Activated CD8-positive, alpha-beta memory T cell treated with anti-CD3 and anti-CD28 coated beads for 4 hours (primary cell): Measurements from ENCODE around the gene MREG.
A peak's percentile ranks its signal among the peaks of the same experiment; 100 is the strongest.

ENCODE experiments used
- DNase-seq, 2 donors: peaks; one replicate each; pipeline ENCODE4 v3.0.0-alpha.2; 2020; ENCODE audit warnings: low read depth in 2 of 2

MREG gene, protein sequence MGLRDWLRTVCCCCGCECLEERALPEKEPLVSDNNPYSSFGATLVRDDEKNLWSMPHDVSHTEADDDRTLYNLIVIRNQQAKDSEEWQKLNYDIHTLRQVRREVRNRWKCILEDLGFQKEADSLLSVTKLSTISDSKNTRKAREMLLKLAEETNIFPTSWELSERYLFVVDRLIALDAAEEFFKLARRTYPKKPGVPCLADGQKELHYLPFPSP

DNA sequence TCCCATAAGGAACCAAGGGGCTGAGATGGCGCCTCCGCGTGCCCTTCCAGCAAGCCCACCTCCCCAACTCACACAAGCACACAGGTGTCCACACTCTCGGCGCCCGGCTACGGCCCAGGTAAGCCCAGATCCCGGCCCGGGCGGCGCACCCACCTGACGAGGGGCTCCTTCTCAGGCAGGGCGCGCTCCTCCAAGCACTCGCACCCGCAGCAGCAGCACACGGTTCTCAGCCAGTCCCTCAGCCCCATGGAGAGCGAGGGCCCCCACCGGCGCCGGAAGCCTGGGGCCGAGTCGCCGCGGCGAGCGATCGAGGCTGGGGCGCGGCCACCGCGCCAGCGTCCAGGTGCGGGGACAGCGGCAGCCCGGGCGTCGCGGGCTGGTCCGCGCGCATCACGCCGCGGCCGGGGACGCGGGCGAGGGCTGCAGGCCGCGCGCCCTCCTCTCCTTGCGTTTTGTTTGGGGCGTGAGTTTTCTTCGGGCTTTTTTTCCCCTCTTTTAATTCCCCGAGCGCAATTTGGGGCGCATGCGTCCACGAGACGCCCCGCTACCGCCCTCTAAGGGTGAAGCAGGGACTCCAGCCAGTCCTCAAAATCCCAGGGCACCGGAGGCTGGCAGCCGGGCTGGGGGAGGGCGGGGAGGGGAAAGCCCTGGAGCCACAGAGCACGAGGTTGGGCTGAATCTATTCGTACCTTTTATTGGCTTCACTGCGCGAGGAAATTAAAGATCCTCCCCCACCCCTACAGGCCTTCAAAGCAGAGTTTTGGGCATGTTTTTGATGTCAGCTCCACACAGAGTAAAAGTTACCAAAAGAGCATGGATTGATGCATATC lies at the start of gene MREG:
TSS of gene MREG (minus strand) at position 472 of the 830 bp plus-strand sequence. CDS start at position 248, 224 bp downstream.
- peak; percentile 66 to 72 for DNase-seq

DNA sequence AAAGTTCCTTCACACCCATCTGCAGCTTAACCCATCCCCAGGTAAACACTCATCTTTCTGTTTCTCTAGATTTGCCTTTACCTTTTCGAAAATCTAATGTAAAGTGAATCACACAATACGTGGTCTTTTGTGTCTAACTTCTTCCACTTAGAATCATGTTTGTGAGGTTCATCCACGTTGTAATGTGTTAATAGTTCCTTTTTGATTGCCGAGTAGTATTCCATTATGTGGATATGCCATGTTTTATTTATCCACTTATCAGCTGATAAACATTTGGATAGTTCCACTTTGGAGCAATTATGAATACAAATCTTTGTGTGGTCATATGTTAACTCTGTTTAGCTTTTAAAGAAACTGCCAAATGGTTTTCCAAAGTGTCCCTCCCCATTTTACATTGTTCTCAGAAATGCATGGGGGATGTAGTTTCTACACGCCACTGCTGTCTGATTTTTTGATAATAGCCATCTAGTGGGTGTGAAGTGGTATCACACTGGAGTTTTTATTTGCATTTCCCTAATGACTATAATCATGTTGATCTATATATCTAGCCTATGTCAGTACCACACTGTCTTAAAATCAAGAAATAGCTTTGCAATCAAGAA lies 46.0 kb upstream of the MREG start:
- DNase-seq: no peak

DNA sequence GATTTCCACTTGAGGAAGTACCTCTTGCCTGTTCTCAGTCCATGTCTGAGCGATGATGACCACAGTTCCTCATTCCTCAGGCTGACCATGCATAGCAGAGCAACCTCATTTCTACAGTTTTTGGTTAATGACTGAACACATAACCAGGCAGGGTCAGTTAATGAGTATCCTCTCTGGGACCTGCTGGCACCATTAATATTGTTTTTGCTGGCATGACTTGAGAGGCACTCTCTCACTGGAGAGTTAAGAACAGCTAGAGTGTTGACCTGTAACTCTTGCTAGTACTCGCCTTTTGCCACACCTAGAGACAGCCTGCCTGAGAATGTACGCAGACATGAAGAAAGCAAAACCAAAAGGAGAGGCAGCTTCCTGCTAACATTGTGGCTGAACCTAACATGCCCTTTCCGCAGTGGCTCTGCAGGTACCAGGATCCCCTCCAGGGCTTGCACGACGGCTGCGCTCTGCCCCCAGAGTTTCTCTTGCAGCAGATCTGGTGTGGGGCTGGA lies 44.4 kb upstream of the MREG start:
- peak; percentile 6 to 15 for DNase-seq

DNA sequence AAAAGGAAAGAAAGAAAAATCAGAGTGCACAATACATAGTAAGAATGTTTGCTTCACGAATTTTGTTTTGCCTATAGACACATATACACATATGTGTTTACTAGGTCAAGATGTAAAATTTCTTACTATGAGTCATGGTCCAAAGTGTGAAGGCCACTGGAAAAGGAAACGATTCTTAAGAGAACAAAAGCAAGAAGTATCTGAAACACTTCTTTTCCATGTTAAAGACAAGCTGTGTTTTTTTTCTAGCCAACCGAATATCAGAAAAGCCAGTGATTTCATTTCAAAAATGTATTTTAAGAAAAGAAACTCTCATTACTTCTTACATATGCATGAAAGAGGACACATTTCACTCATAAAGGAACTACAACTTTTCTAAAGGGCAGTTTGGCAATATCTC lies 43.4 kb upstream of the MREG start:
- no peak for DNase-seq

DNA sequence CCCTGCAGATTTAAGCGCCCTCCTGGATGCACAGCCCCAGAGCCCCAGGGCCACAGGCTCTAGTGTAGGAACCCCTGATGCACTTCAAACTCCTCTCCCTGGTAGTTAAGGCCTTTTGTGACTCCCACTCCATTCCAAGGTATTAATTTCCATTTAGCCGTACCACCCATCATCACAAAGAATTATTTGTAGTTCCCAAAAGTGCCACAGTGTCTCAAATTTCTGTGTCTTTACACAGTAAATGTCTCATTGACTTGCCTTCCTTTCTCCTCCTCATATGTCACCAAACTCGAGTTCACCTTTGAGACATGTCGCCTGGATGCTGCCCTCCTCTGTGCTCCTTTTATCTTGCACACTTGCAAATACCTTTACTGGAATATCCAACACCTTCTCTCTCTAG lies 42.3 kb upstream of the MREG start:
- no peak for DNase-seq

DNA sequence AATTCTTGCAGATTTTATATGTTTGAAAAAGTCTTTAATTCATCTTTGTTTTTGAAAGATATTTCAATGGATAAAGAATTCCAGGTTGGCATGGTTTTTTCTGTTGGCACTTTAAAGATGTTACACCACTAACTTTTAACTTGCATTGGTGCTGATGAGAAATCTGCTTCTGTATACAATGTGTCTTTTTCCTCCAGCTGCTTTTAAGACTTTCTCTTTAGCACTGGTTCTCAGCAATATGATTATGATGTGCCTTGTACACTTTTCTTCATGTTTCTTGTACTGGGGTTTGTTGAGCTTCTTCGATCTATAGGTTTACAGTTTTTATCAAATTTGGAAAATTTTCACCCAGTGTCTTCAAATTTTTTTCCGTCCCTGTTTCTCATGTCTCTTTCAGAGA lies 39.1 kb upstream of the MREG start:
- DNase-seq: no peak

DNA sequence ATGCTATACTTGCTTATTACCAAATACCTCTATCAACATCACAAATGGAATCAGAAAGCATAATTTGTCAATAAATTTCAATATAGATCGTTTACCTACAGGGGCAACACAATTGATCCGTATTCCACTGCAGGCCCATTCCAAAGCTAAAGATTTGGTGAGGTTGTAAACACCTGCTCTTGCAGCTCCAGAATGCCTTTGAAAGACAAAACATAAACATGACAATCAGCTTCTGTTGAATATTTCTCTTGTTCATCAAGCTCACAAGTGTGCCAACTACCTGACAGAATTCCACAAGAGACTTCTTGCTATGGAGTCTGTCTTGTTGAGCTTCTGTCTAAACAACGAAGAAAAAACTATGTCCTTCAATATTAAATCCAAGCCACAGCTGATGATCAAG lies 38.0 kb upstream of the MREG start:
- no peak for DNase-seq

DNA sequence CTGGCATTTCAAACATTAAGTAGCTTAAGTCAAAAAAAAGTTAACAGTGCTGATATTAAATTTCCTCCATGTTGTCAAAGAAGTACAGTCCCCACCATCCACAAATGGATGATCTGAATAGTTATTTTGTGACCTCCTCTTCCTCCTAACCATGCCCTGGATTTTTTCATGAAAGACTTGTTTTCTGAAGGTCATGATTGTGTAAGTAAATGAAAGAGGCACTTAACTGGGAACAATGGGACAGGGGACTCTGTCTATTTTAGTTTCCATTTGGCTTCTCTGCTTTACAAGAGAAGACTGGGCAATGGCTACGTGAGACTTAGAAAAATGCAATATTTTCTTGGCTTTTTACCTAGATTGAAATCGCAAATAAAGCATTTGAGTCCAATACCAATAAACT lies 36.1 kb upstream of the MREG start:
- no peak for DNase-seq

DNA sequence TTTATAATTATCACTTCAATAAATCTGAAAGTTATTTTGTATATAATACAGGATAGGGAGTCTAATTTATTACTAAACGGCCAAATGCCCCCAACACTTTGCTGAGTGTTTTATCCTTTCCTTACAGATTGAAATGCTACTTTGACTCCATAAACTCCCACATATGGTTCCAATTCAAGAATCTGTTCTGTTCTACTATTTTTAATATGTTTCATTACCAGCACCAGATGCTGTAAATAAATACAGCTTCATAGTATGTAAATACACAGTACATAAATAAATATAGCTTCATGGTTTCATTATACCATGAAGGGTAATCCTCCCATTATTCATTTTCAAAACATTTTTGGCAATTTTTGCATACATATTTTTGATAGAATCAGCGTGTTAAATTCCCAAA lies 34.0 kb upstream of the MREG start:
- DNase-seq: no peak

DNA sequence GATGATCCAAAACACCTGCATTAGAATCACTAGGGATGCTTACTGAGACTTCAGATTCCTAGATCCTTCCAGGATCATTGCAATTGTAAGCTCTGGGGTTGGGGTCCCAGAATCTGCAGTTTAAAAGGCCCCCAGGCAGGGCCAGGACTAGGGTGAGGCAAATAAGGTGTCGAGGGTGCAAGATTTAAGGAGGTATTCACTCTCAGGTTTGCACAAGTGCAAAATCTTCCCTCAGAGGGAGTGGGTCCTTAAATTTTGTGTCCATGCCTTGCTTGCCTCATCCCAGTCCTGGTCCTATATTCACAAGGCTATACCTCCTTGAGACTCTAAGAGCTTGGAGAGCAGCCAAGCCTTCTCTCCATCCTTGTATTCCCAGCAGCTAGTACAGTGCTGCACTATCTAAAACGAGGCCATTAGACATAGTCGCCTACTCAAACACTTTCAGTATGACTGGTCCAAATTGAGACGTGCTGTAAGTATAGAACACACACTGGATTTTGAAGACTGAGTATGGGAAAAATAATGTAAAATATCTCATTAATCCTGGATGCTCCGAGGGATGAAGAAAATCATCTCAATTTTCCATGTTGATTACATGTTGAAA lies 31.6 kb upstream of the MREG start:
- DNase-seq: no peak

DNA sequence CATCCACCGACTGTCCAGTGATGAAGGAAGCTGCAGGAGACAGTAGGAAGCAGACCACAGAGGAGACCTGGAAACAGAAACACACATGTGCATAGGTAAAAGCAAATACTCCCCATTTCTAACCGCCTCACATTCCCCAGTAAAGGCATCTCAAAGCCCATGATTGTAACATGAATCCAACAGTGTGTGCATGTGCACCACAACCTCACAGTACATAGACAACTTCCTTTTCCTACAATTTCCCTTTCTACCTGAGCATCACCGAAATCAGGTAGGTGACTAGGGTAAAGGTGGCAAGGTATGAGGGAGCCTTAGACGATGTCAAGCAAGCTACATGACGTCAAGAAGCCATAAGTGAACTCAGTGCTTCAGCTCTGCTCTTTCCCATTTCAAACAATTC lies 30.6 kb upstream of the MREG start:
- DNase-seq: no peak

DNA sequence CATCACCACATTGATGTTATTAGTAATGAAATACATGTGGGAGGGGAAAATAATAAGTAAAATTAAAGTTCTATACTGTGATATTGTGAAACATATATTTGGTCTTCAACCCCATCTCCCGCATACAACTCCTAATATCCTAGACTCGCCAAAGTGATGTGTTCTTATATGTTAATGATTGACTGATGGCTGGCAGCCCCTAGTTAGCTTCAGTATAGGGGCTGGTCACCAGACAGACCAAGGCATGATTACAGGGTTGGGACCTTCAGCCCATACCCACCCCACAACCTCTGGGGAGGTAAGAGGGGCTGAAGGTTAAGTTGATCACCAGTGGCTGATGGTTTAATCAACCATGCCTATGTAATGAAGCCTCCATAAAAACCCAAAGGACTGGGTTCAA lies 28.1 kb upstream of the MREG start:
- DNase-seq: no peak

DNA sequence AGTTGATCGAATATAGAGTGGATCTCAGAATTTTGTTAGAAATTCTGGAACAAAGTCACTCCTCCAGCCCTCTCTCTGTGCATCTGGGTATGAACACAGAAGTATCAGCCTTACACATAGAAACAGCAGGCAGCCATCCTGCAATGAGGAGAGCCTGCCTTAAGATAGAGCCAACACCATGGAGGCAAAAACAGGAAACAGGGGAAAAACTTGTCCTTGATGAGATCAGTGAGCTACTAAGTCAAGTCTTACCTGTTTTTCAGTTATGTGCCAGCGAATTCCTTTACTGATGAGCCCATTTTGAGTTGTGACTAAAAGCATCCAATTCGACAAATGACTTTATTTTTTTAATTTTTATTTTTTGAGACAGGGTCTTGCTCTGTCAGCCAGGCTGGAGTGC lies 26.6 kb upstream of the MREG start:
- no peak for DNase-seq

DNA sequence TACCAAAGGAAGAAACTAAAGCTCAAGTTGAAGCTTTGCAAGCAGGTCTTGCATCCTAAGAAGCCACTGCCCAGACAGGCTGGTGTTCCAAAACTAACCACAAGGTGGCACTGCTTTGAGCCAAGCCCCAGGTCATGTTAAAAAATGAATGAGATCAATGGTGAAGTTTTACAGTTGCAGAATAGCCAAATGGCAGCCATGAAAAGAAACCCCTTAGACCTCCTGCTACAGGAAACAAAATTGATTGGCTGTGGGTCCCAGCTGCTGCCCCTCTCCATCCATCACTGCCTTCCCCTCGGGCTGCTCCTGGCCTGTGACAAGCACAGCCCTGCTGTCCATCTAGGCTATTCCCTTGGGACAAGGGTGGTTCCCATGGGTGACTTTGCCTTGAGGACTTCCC lies 20.7 kb upstream of the MREG start:
- DNase-seq: peak; percentile 54 to 62

DNA sequence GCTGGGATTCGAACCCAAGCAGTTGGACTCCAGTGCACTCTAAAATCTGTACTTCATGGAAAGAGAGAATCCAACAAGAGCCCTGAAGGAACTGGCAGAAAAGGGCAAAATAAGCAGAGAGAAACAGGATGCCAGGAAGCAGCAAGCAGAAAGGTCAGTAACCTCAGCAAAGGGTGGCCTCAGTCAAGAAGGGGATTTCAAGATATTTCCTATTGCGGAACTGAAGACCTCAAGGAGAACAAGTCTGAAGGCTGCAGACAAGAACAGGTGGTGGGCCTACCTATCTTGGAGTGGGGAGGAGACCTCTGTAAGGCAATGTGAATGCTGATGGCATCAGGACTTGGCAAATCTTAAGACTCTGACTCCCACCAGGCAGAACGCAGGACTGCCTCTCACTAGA lies 20.1 kb upstream of the MREG start:
- no peak for DNase-seq

DNA sequence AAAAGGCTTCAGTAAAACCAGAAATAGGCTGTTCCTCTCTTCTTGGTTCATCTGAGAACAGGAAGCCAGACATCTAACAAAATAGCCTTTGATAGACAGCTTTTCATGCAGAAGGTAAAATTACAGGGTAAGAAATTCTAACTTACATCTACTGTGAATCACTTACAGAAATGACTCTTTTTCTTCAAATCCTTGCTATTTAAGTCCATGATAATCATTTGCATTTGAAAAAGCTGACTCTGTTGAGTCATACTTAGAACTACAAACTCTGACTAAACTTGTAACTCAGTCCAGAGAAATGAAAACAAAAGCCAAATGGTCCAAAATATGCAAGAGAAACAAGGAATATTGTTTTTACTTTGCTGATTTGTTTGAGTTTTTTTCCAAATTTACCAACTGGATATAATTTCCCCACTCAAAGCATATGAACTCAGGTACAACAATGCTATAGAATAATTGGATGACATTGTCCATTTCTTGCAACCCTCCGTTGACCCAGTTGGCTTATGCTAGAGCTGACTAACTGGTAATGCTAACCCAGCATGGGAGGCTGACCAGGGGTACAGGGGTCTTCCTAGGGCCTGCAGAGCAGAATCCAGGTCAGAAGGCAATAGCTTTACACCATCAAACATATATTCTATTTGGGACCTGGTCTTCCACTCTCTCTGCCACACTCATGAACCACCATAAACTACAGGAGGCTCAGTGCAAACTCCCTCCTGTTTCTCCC lies 18.8 kb upstream of the MREG start:
- DNase-seq: no peak

DNA sequence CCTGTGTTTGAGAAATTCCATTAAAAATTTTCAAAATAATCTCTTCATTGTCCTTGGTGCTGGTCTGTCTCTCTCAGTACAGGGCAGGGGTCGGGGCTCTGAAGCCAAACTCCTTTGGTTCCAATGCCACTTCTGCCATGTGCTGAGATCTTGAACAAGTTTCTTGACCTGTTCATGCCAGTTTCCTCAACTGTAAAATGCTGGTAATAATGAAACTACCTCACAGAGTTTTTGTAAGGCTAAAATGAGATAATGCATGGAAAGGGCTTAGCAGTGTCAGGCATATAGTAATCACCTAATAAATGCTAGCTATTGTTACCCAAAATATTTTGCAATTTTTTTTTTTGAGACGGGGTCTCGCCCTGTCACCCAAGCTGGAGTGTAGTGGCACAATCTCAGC lies 16.9 kb upstream of the MREG start:
- no peak for DNase-seq

DNA sequence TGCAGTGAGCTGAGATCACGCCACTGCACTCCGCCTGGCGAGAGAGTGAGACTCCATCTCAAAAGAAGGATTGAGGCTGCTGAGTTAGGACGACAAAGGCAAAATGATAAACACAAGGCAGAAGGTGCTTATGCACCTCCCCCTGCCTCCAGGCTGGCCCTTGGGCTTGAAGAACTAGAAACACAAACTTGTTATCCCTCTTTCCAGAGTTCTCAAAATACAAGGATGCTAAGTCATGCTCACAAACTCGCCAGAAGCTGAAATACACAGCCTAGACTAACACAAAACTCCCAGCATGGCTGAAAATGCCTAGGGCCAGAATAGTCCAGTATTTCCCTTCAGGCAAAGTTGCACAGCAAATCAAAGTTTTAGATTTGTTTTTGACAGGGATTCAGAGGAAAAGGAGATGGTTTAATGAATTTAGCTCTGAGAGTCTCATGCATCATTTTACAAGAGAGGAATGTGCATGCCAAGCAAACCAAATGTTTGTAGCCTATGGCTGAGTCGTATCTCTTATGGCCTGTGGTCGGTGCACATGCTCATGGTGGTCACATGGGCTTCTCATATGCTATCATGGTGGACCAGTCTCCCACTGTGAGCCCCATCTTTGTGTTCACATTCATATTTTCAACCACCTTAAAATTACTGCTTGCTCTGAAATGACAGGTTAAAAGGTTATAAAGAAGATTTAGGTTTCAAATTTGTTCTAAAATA lies 16.2 kb upstream of the MREG start:
- no peak for DNase-seq

DNA sequence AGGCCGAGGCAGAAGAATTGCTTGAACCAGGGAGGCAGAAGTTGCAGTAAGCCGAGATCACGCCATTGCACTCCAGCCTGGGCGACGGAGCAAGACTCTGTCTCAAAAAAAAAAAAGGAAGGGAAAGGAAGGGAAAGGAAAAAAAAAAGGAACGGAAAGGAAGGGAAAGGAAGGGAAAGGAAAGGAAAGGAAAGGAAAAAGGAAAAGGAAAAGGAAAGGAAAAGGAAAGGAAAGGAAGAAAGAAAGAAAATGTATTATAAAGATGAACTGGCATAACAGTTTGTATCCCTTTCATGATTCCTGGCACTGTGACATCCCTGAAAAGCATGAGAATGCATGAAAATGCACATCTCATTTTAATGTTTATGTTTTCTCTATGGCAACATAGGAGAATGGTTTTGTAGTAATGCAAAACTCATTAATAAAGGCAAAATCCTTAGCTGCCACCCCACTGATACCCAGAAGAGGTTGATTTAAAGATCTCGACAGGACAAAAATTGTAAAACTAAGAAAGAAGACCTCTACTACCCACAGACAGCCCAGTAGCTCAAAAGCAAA lies 11.5 kb upstream of the MREG start:
- no peak for DNase-seq

DNA sequence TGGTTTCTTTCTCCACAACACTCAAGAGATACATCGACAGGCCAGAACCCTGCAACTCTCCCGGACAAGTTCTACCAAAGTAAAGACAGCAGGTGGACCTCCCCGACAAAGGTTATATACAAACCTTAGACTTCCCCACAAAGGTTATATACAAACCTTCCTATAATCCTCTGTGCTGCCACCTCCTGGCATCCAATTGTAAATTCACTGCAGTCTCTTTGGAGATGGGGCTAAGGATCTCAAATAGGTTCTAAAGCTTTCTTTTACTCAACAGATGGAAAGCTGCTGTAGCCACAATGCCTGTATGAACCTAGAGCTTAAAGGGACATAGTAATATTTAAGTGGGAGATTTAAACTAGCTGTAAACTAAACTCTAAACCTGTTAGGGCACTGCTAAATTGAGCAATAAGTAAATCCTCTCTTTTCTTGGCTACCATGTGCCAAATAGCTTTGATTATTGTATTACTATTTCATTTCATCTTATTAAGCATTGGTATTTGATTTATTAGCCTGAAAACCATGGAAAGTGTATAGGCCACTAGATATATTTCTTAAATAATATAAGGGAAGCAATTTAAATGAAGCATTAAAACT lies 9.8 kb upstream of the MREG start:
- DNase-seq: peak in 1 of 2 donors; percentile 11
